Progenitor cell of endocrine pancreas (in vitro differentiated cells): ENCODE results near the gene PHACTR1. TPM values are rescaled to one million over a fixed set of nuclear protein-coding genes. Genes with fewer than 3 reads are reported as not detected.
"Not testable (repeated sequence)": the region's sequence is repeated elsewhere in the genome, so short reads cannot be mapped to it uniquely, and the experiment has no call there.

Source experiments
- DNase-seq: peaks from one replicate; pipeline ENCODE4 v3.0.0; 2021; ENCODE audit warnings: low spot score; ENCODE audit not compliant: unreplicated experiment
- H3K27ac Mint-ChIP-seq: 2 replicates; pipeline ENCODE4 v1.8.0; 2021; ENCODE audit warnings: mild to moderate bottlenecking, moderate library complexity, mixed read lengths
- H3K27me3 Mint-ChIP-seq: 2 replicates; pipeline ENCODE4 v1.8.0; 2021; ENCODE audit warnings: mixed read lengths
- H3K36me3 Mint-ChIP-seq: 2 replicates; pipeline ENCODE4 v1.8.0; 2022; ENCODE audit warnings: mixed read lengths; ENCODE audit not compliant: insufficient read depth
- H3K4me1 Mint-ChIP-seq: 2 replicates; pipeline ENCODE4 v1.8.0; 2021; ENCODE audit warnings: low read depth, mixed read lengths
- H3K4me3 Mint-ChIP-seq: 2 replicates; pipeline ENCODE4 v1.8.0; 2021; ENCODE audit warnings: low read depth, mild to moderate bottlenecking, moderate library complexity, mixed read lengths
- H3K9me3 Mint-ChIP-seq: 2 replicates; pipeline ENCODE4 v1.8.0; 2021; ENCODE audit warnings: low read depth, mixed read lengths
- CTCF ChIP-seq: fragments of 200-600 bp; sonication (generic); IDR thresholded peaks from one replicate; pipeline ENCODE4 v1.5.0; 2021; ENCODE audit warnings: antibody characterized with exemption, mild to moderate bottlenecking; ENCODE audit not compliant: unreplicated experiment
- total RNA-seq: library from RNA; stranded (reverse); gene quantifications from 2 replicates; pipeline ENCODE4 v1.2.1, GENCODE V29; 2021

PHACTR1 gene
- total RNA-seq, 1 donor from 2014 or later = 8.6 TPM

- H3K36me3 Mint-ChIP-seq = no peaks in the 10 kb centered on the region
- H3K4me3 Mint-ChIP-seq = no peak overlapping the region
- H3K4me1 Mint-ChIP-seq = peaks cover 5% of the 10 kb centered on the region
- DNase-seq = no peak
- no peaks in the 10 kb centered on the region for H3K9me3 Mint-ChIP-seq
- H3K27me3 Mint-ChIP-seq = peaks cover 48% of the 10 kb centered on the region
- no peak overlapping the region for H3K27ac Mint-ChIP-seq
- TF ChIP-seq CTCF = no peak
Observed at GRCh38 chr6:12753036-12753435, 36.5 kb downstream of the PHACTR1 start.

GRCh38 chr6:12760226-12760625 is 43.7 kb downstream of the PHACTR1 start:
- TF ChIP-seq CTCF = no peak
- H3K36me3 Mint-ChIP-seq = no peaks in the 10 kb centered on the region
- H3K27ac Mint-ChIP-seq = no peak overlapping the region
- no peak overlapping the region for H3K4me3 Mint-ChIP-seq
- no peaks in the 10 kb centered on the region for H3K9me3 Mint-ChIP-seq
- no peak for DNase-seq
- H3K4me1 Mint-ChIP-seq = no peaks in the 10 kb centered on the region
- peaks cover 27% of the 10 kb centered on the region for H3K27me3 Mint-ChIP-seq

- H3K9me3 Mint-ChIP-seq = no peaks in the 10 kb centered on the region
- no peaks in the 10 kb centered on the region for H3K4me1 Mint-ChIP-seq
- H3K4me3 Mint-ChIP-seq = no peak overlapping the region
- peaks cover 27% of the 10 kb centered on the region for H3K27me3 Mint-ChIP-seq
- no peak overlapping the region for H3K27ac Mint-ChIP-seq
- H3K36me3 Mint-ChIP-seq = no peaks in the 10 kb centered on the region
- DNase-seq = no peak
- TF ChIP-seq CTCF = no peak
Observed at GRCh38 chr6:12760911-12761310, 44.3 kb downstream of the PHACTR1 start.

GRCh38 chr6:12761376-12762115 is 45.0 kb downstream of the PHACTR1 start:
- no peaks in the 10 kb centered on the region for H3K9me3 Mint-ChIP-seq
- no peaks in the 10 kb centered on the region for H3K36me3 Mint-ChIP-seq
- DNase-seq = no peak
- no peak for TF ChIP-seq CTCF
- no peak overlapping the region for H3K4me3 Mint-ChIP-seq
- H3K27me3 Mint-ChIP-seq = peaks cover 27% of the 10 kb centered on the region
- no peak overlapping the region for H3K27ac Mint-ChIP-seq
- no peaks in the 10 kb centered on the region for H3K4me1 Mint-ChIP-seq

GRCh38 chr6:12762731-12763434 is 46.3 kb downstream of the PHACTR1 start:
- H3K4me3 Mint-ChIP-seq, DNase-seq, H3K36me3 Mint-ChIP-seq, H3K27ac Mint-ChIP-seq, H3K4me1 Mint-ChIP-seq, H3K9me3 Mint-ChIP-seq: not testable (repeated sequence)
- H3K27me3 Mint-ChIP-seq = peaks cover 18% of the 10 kb centered on the region
